CD4-positive, alpha-beta T cell treated with Interleukin-17A for 4 hours (primary cell): Measurements from ENCODE around the gene PRKCE.
A peak's percentile ranks its signal among the peaks of the same experiment; 100 is the strongest.
"Not testable (repeated sequence)": the region's sequence is repeated elsewhere in the genome, so short reads cannot be mapped to it uniquely, and the experiment has no call there.

Experiments used
- DNase-seq: peaks from one replicate; pipeline ENCODE4 v3.0.0-alpha.2; 2020; ENCODE audit warnings: mixed read lengths

Gene PRKCE

GRCh38 chr2:45872211-45872610 is 220.7 kb downstream of the PRKCE start:
- DNase-seq = no peak

GRCh38 chr2:45874344-45874743 is 222.9 kb downstream of the PRKCE start:
- no peak for DNase-seq

- no peak for DNase-seq
Observed at GRCh38 chr2:45876611-45877010, 225.1 kb downstream of the PRKCE start.

- no peak for DNase-seq
Observed at GRCh38 chr2:45879406-45879805, 227.9 kb downstream of the PRKCE start.

- DNase-seq = no peak
Observed at GRCh38 chr2:45879936-45880335, 228.5 kb downstream of the PRKCE start.

GRCh38 chr2:45881970-45882581 is 230.6 kb downstream of the PRKCE start:
- DNase-seq = no peak

GRCh38 chr2:45882707-45883602 is 231.5 kb downstream of the PRKCE start:
- no peak for DNase-seq

GRCh38 chr2:45883603-45884000 is 232.1 kb downstream of the PRKCE start:
- no peak for DNase-seq

- no peak for DNase-seq
Observed at GRCh38 chr2:45884126-45884525, 232.7 kb downstream of the PRKCE start.

GRCh38 chr2:45885171-45885621 is 233.7 kb downstream of the PRKCE start:
- no peak for DNase-seq

GRCh38 chr2:45886171-45886663 is 234.7 kb downstream of the PRKCE start:
- no peak for DNase-seq

GRCh38 chr2:45888167-45888566 is 236.7 kb downstream of the PRKCE start:
- DNase-seq = no peak

- DNase-seq = no peak
Observed at GRCh38 chr2:45888641-45889040, 237.2 kb downstream of the PRKCE start.

GRCh38 chr2:45889053-45889452 is 237.6 kb downstream of the PRKCE start:
- DNase-seq = peak; percentile 44

GRCh38 chr2:45889620-45890370 is 238.3 kb downstream of the PRKCE start:
- DNase-seq = no peak

- not testable (repeated sequence) for DNase-seq
Observed at GRCh38 chr2:45890371-45890646, 238.8 kb downstream of the PRKCE start.

GRCh38 chr2:45890819-45891218 is 239.3 kb downstream of the PRKCE start:
- peak; percentile 25 for DNase-seq

- DNase-seq = no peak
Observed at GRCh38 chr2:45891719-45892424, 240.4 kb downstream of the PRKCE start.

GRCh38 chr2:45892425-45892745 is 240.9 kb downstream of the PRKCE start:
- no peak for DNase-seq

GRCh38 chr2:45892757-45893156 is 241.3 kb downstream of the PRKCE start:
- DNase-seq = no peak

GRCh38 chr2:45894211-45894610 is 242.7 kb downstream of the PRKCE start:
- DNase-seq = no peak

- no peak for DNase-seq
Observed at GRCh38 chr2:45895241-45895861, 243.9 kb downstream of the PRKCE start.

GRCh38 chr2:45896311-45896710 is 244.8 kb downstream of the PRKCE start:
- DNase-seq = no peak
